ENCODE results near the gene MAD1L1. TPM values are rescaled to one million over a fixed set of nuclear protein-coding genes. Genes with fewer than 3 reads are reported as not detected.

Gene MAD1L1
- total and polyA plus RNA-seq, 2 of the 4 experiments (the other 2 are of a cell fraction): 29.0 to 40.9 TPM

DNA sequence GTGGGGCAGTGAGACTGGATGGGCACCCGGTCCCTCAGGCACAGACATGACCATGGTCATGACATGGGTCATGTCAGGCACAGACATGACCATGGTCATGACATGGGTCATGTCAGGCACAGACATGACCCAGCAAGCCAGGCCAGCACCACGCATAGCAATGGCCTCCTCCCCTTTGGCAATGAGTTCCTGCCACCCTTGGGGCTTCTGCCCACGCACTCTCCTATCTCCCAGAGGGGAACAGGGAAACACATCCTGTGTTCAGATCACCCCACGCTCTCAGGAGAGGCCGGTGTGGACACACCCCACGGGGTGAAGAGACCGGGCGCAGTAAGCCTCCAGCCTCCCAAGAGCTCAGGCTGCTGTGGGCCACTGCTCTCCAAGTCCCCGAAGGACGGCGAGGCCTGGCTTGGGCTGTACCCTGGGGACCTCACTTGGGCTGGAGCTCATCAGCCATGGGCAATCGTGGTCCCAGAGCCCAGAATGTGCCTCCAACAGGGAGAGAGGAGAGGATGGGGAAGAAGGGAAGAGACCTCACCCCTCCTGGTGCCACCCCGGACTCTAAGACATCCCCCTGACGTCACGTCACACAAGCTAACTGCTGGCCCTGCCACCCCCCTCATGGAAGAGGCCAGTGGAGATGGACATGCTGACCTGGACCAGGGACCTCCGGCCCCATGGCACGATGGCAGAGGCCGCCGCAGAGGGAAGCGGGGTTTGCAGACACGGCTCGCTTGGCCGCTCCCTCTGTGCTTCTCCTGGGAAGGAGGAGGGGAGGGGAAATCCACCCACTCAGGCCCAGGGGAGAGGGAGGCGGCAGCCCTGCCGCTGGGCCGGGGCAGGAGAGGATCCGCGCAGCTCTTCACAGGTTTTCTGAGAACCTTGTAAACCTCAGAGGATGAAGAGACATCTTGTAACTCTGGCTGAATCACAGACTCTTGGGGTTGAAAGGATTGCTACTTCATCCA is 293.0 kb downstream of the MAD1L1 start (continued):
- no peak for TF ChIP-seq SMC3 (IDR thresholded peaks at IDR 0.05; ENCODE audit: low read depth, low read length)
- no peak for TF ChIP-seq FOS (IDR thresholded peaks at IDR 0.05; ENCODE audit: low read depth, low read length)

DNA sequence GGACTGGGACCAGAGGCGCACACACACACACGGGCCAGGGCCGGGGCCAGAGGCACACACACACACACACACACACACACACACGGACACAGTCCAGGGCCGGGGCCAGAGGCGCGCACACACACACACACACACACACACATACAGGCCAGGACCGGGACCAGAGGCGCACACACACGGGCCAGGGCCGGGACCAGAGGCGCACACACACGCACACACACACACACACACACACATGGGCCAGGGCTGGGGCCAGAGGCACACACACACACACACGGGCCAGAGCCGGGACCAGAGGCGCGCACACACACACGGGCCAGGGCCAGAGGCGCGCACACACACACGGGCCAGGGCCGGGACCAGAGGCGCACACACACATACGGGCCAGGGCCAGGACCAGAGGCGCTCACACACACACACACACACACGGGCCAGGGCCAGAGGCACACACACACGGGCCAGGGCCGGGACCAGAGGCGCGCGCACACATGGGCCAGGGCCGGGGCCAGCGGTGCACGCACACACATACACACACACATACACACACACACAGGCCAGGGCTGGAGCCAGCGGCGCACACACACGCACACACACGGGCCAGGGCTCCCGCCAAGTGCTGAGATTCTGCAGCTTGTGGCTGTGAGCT is 293.8 kb downstream of the MAD1L1 start:
- Histone ChIP-seq H2AFZ (replicated peaks; ENCODE audit: low read length, poor library complexity) (no peak overlapping the region), H3K36me3 (ENCODE audit: control insufficient read depth, insufficient read depth, low read length) (peaks cover 2% of the 10 kb centered on the region; the same call in 1 of the 2 replicates), H2AK9ac (replicated peaks; ENCODE audit: low read depth, low read length, poor library complexity) (no peak overlapping the region), H3K56ac (ENCODE audit: extremely low read depth, insufficient read depth, low read length) (no peak overlapping the region), H3K27me3 (ENCODE audit: control insufficient read depth, insufficient read depth, low read length) (no peaks in the 10 kb centered on the region), H4K5ac (ENCODE audit: low read depth, low read length) (no peak overlapping the region), H3K9me1 (ENCODE audit: insufficient read depth, low read length) (0 out of 2 replicates have a peak, but pooled peaks cover 6% of the 10 kb centered on the region), H2BK120ac (ENCODE audit: low read depth, low read length) (no peak overlapping the region), H4K8ac (ENCODE audit: low read depth in 2 of 2, low read length in 2 of 2) (no peak overlapping the region), H3K4me2 (ENCODE audit: low read depth, low read length) (no peak overlapping the region), H3K4me3 (ENCODE audit: insufficient read depth, low read depth, low read length) (no peak overlapping the region), H3K14ac (replicated peaks; ENCODE audit: low read depth, low read length) (no peak overlapping the region), H4K91ac (ENCODE audit: insufficient read depth, low read depth, low read length) (no peak overlapping the region), H3K9me3 (ENCODE audit: control insufficient read depth, insufficient read depth, low read length) (no peaks in the 10 kb centered on the region), H2AK5ac (ENCODE audit: low read depth, low read length) (no peak overlapping the region), H3K27ac (ENCODE audit: insufficient read depth, low read length) (no peak overlapping the region), H2BK15ac (ENCODE audit: low read depth, low read length) (no peak overlapping the region), H4K20me1 (ENCODE audit: insufficient read depth, low read length) (no peaks in the 10 kb centered on the region), H3K4ac (ENCODE audit: low read depth, low read length) (no peak overlapping the region), H3K23ac (ENCODE audit: low read depth, low read length) (no peak overlapping the region), H3K4me1 (ENCODE audit: control insufficient read depth, insufficient read depth, low read length) (peaks cover 4% of the 10 kb centered on the region), H3K79me1 (ENCODE audit: low read depth in 1 of 2, low read length in 2 of 2) (peaks cover 0 to 5% of the 10 kb centered on the region in 2 experiments; a peak in 2 of 4 replicates), H3K9ac (ENCODE audit: low read depth, low read length) (no peak overlapping the region), H2BK5ac (ENCODE audit: low read depth, low read length, poor library complexity, severe bottlenecking) (no peak overlapping the region), H3K18ac (ENCODE audit: low read depth, low read length) (no peak overlapping the region), H2BK20ac (ENCODE audit: low read depth, low read length) (no peak overlapping the region)
- DNase-seq: no peak
- CTCF ChIA-PET: no interaction called here
- no peak for ATAC-seq (ENCODE audit: low read depth)
- dilution Hi-C loops (cut with HindIII; ENCODE audit: low sequenced_read_pairs, unreplicated experiment): no loop called here
- intact Hi-C loops (cut with micrococcal nuclease): no loop called here
- POLR2A ChIA-PET (ENCODE audit: unreplicated experiment): no interaction called here
- 85% methylated on average over 5 of the region's 39 CpGs; no CpG with 5 or more reads in 1 of the 2 experiments for WGBS, 2 experiments (ENCODE audit: extremely low coverage in 2 of 2, insufficient read length in 1 of 2)
- in situ Hi-C loops (cut with MboI; ENCODE audit: low sequenced_read_pairs): no loop called here
- no TSS peak for BruUV-seq (replicated peaks)
- TF ChIP-seq RFX5 (IDR thresholded peaks at IDR 0.05; ENCODE audit: low read depth, low read length) (no peak), RCOR1 (IDR thresholded peaks at IDR 0.05; ENCODE audit: insufficient replicate concordance, low read length) (no peak), RAD21 (IDR thresholded peaks at IDR 0.05; ENCODE audit: low read length) (no peak), MXI1 (IDR thresholded peaks at IDR 0.05; ENCODE audit: borderline replicate concordance, low read depth, low read length) (no peak), FOS (IDR thresholded peaks at IDR 0.05; ENCODE audit: low read depth, low read length) (no peak), CHD1 (IDR thresholded peaks at IDR 0.05; ENCODE audit: low read depth, low read length) (no peak), NFE2L2 (IDR thresholded peaks at IDR 0.05; ENCODE audit: low read depth, low read length) (no peak), MAFK (IDR thresholded peaks at IDR 0.05; ENCODE audit: low read depth, low read length) (no peak), POLR2A (IDR thresholded peaks at IDR 0.05; ENCODE audit: low read depth, low read length) (no peak), BHLHE40 (IDR thresholded peaks at IDR 0.05; ENCODE audit: low read depth, low read length) (no peak), CEBPB (IDR thresholded peaks at IDR 0.05; ENCODE audit: low read depth, low read length) (no peak)
- TF ChIP-seq, protein P1, sequence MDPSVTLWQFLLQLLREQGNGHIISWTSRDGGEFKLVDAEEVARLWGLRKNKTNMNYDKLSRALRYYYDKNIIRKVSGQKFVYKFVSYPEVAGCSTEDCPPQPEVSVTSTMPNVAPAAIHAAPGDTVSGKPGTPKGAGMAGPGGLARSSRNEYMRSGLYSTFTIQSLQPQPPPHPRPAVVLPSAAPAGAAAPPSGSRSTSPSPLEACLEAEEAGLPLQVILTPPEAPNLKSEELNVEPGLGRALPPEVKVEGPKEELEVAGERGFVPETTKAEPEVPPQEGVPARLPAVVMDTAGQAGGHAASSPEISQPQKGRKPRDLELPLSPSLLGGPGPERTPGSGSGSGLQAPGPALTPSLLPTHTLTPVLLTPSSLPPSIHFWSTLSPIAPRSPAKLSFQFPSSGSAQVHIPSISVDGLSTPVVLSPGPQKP (IDR thresholded peaks at IDR 0.05; ENCODE audit: borderline replicate concordance, low read depth, low read length): no peak
